Endothelial cell of umbilical vein (primary cell): ENCODE measurements around the gene VWA8. TPM values are rescaled to one million over a fixed set of nuclear protein-coding genes. Genes with fewer than 3 reads are reported as not detected.

Experiments used
- BruUV-seq: library from RNA; stranded (reverse); fragments of 400-500 nt; replicated peaks from 2 replicates; lab custom pipeline; 2021; lab: Mats Ljungman, UMichigan
- CTCF ChIA-PET: fragments of 300-600, 350-600 bp; sonication (Branson Sonifier 250); formaldehyde crosslinking; loops from one replicate; lab custom pipeline; 2021; ENCODE audit warnings: antibody characterized with exemption, inconsistent platforms; lab: Charles Lee
- POLR2A ChIA-PET: fragments of 300-600, 350-600 bp; sonication (Branson Sonifier 250); formaldehyde crosslinking; loops from one replicate; lab custom pipeline; 2021; ENCODE audit warnings: antibody characterized with exemption, inconsistent platforms; lab: Charles Lee
- DNase-seq: peaks from one replicate; pipeline ENCODE4 v3.0.0-alpha.2; 2011; ENCODE audit warnings: low read depth, low spot score
- FAIRE-seq: peaks from 2 replicates; lab custom pipeline; 2011; peaks lifted over from hg19 to GRCh38; lab: Jason Lieb, UNC
- H2AFZ ChIP-seq: 2 replicates; pipeline ENCODE4 v1.6.0; 2012; ENCODE audit warnings: low read depth, low read length, control low read depth, inconsistent platforms
- H3K27ac ChIP-seq: 2 replicates; pipeline ENCODE4 v1.5.1; 2011; ENCODE audit warnings: low read depth, mild to moderate bottlenecking, control low read depth, low read length, moderate library complexity; ENCODE audit not compliant: insufficient read depth
- H3K27me3 ChIP-seq, 2 experiments: 2 replicates each; pipeline versions ENCODE4 v1.6.0 to v1.6.1; 2011; ENCODE audit warnings: low read length in 2 of 2, mixed read lengths in 1 of 2; ENCODE audit not compliant: control insufficient read depth in 2 of 2, insufficient read depth in 2 of 2
- H3K36me3 ChIP-seq, 2 experiments: 2 replicates in 1 of 2; 3 replicates in 1 of 2; pipeline ENCODE4 v1.5.1; 2011; ENCODE audit warnings: low read length in 2 of 2, mild to moderate bottlenecking in 1 of 2, moderate library complexity in 1 of 2; ENCODE audit not compliant: control insufficient read depth in 2 of 2, insufficient read depth in 2 of 2; ENCODE audit errors: extremely low read depth in 1 of 2
- H3K4me1 ChIP-seq: 3 replicates; pipeline ENCODE4 v1.5.1; 2011; ENCODE audit warnings: mild to moderate bottlenecking, low read length; ENCODE audit not compliant: control insufficient read depth, insufficient read depth; ENCODE audit errors: extremely low read depth
- H3K4me2 ChIP-seq: 2 replicates; pipeline ENCODE4 v1.6.1; 2011; ENCODE audit warnings: low read length, control low read depth, mixed read lengths; ENCODE audit not compliant: insufficient read depth
- H3K4me3 ChIP-seq, 3 experiments: fragments of 200-600 bp in 1 of 3; sonication (generic), shearing (Covaris generic) in 1 of 3; replicated peaks in 1 of 3; 2 replicates each; pipeline ENCODE4 v1.5.1; 2011 to 2016; ENCODE audit warnings: control low read depth in 3 of 3, low read length in 3 of 3, mild to moderate bottlenecking in 2 of 3, inconsistent platforms in 1 of 3, low read depth in 1 of 3, moderate library complexity in 1 of 3; ENCODE audit not compliant: insufficient read depth in 1 of 3
- H3K79me2 ChIP-seq: 2 replicates; pipeline ENCODE4 v1.6.0; 2012; ENCODE audit warnings: low read length, inconsistent platforms; ENCODE audit not compliant: control insufficient read depth, insufficient read depth
- H3K9ac ChIP-seq: replicated peaks from 2 replicates; pipeline ENCODE3; 2011; ENCODE audit warnings: low read length, control low read depth; ENCODE audit not compliant: insufficient read depth; ENCODE audit errors: extremely low read depth
- H3K9me1 ChIP-seq: replicated peaks from 3 replicates; pipeline ENCODE4 v1.6.0; 2011; ENCODE audit warnings: mild to moderate bottlenecking, low read length; ENCODE audit not compliant: control insufficient read depth, insufficient read depth; ENCODE audit errors: extremely low read depth
- H3K9me3 ChIP-seq: replicated peaks from 2 replicates; pipeline ENCODE4 v1.5.1; 2012; ENCODE audit warnings: low read length, inconsistent platforms; ENCODE audit not compliant: control insufficient read depth, insufficient read depth
- H4K20me1 ChIP-seq: replicated peaks from 2 replicates; pipeline ENCODE3; 2011; ENCODE audit warnings: mild to moderate bottlenecking, low read length; ENCODE audit not compliant: control insufficient read depth, insufficient read depth; ENCODE audit errors: extremely low read depth
- GATA2 ChIP-seq: IDR thresholded peaks from 2 replicates; pipeline ENCODE4 v1.7.0; 2011; ENCODE audit warnings: low read depth, mild to moderate bottlenecking, moderate library complexity, mixed read lengths, low read length; ENCODE audit not compliant: insufficient read length, insufficient read depth
- JUN ChIP-seq: IDR thresholded peaks from 2 replicates; pipeline ENCODE4 v1.6.1; 2011; ENCODE audit warnings: borderline replicate concordance, low read depth; ENCODE audit not compliant: insufficient read length, insufficient read depth
- MAX ChIP-seq: IDR thresholded peaks from 2 replicates; pipeline ENCODE4 v1.6.1; 2011; ENCODE audit not compliant: insufficient read depth, insufficient read length
- MYC ChIP-seq: IDR thresholded peaks from one replicate; pipeline ENCODE4 v1.6.1; 2011; ENCODE audit warnings: mild to moderate bottlenecking, low read depth, low read length
- POLR2A ChIP-seq: IDR thresholded peaks from 2 replicates; pipeline ENCODE4 v1.6.1; 2012; ENCODE audit warnings: low read depth, mild to moderate bottlenecking, control low read depth, low read length
- dilution Hi-C: fragments of 300-500 bp; cut with MboI; formaldehyde crosslinking; loops from one replicate; pipeline ENCODE4 v1.15.0; 2019; ENCODE audit warnings: low sequenced_read_pairs; ENCODE audit not compliant: extremely low pct_ligation_motif_present
- intact Hi-C: fragments of 100-400 bp; cut with micrococcal nuclease; formaldehyde crosslinking; loops from one replicate; pipeline ENCODE4 v1.10.0; 2022
- polyA plus RNA-seq, 4 experiments: library from polyadenylated mRNA; depleted of rRNA in 3 of 4; stranded (reverse) in 3 of 4; unstranded in 1 of 4; fragments of >200 nt; gene quantifications; 2 replicates each; pipeline versions ENCODE4 v1.2.1 to v1.2.3, GENCODE V29; 2011 to 2012; ENCODE audit warnings: missing spikeins in 1 of 4
- total RNA-seq: library from RNA; stranded (reverse); gene quantifications from 2 replicates; pipeline ENCODE4 v1.2.3, GENCODE V29; 2021

VWA8 gene
- total and polyA plus RNA-seq, 2 donors (not counting 3 experiments of a cell fraction or from before 2014, with no cell fraction given): 2.9 to 11.3 TPM

- Histone ChIP-seq H3K4me3 (no peak overlapping the region), H3K79me2 (no peaks in the 10 kb centered on the region), H3K9me1 (no peaks in the 10 kb centered on the region), H3K9me3 (no peaks in the 10 kb centered on the region), H3K27me3 (peaks cover 9 to 19% of the 10 kb centered on the region in 2 experiments), H3K4me1 (no peaks in the 10 kb centered on the region), H3K9ac (no peak overlapping the region), H3K4me2 (no peak overlapping the region), H3K27ac (no peak overlapping the region), H4K20me1 (no peaks in the 10 kb centered on the region), H3K36me3 (no peaks in the 10 kb centered on the region), H2AFZ (no peak overlapping the region)
- DNase-seq (no peak), FAIRE-seq (no peak)
- ChIA-PET CTCF (interaction anchor here (1.5 kb wide), 1 partner anchor 15 kb away, joined by 3 read pairs; no protein-coding TSS in a partner anchor), POLR2A (no interaction called here)
- TF ChIP-seq MYC (no peak), MAX (no peak), JUN (no peak)
- dilution Hi-C loops (no loop called here), intact Hi-C loops (no loop called here)
- BruUV-seq: no TSS peak
These were observed 36.5 kb upstream of the VWA8 start for GRCh38 chr13:41997396-41997795.

GRCh38 chr13:41995946-41996345 lies 35.0 kb upstream of the VWA8 start:
- intact Hi-C loops (no loop called here), dilution Hi-C loops (no loop called here)
- POLR2A ChIA-PET: no interaction called here
- Histone ChIP-seq H4K20me1 (no peaks in the 10 kb centered on the region), H3K4me3 (no peak overlapping the region), H3K4me2 (no peak overlapping the region), H3K4me1 (no peaks in the 10 kb centered on the region), H3K9me3 (no peaks in the 10 kb centered on the region), H3K36me3 (no peaks in the 10 kb centered on the region), H3K27me3 (peaks cover 7 to 15% of the 10 kb centered on the region in 2 experiments), H3K9ac (no peak overlapping the region), H2AFZ (no peak overlapping the region), H3K79me2 (no peaks in the 10 kb centered on the region), H3K27ac (no peak overlapping the region), H3K9me1 (no peaks in the 10 kb centered on the region)
- BruUV-seq: no TSS peak
- no peak for DNase-seq
- no peak for TF ChIP-seq POLR2A
- no peak for TF ChIP-seq GATA2
- TF ChIP-seq JUN: no peak
- FAIRE-seq: no peak
- CTCF ChIA-PET: interaction anchor here (1.5 kb wide), 1 partner anchor 13 kb away, joined by 3 read pairs; no protein-coding TSS in a partner anchor
